ENCODE results near the gene PLD1.
"Not testable (repeated sequence)": the region's sequence is repeated elsewhere in the genome, so short reads cannot be mapped to it uniquely, and the experiment has no call there.

Gene PLD1

DNA sequence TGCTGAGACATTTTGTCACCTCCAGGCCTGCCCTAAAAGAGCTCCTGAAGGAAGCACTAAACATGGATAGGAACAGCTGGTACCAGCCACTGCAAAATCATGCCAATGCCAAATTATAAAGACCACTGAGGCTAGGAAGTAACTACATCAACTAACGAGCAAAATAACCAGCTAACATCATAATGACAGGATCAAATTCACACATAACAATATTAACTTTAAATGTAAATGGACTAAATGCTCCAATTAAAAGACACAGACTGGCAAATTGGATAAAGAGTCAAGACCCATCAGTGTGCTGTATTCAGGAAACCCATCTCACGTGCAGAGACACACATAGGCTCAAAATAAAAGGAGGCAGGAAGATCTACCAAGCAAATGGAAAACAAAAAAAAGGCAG is 183.5 kb downstream of the PLD1 start:
- H3K9me3 ChIP-seq (ENCODE audit: control insufficient read depth, insufficient read depth, low read length), result peaks cover 12% of the 10 kb centered on the region; the same call in 1 of the 2 replicates
- not testable (repeated sequence) for H3K27ac ChIP-seq (ENCODE audit: low read depth, low read length); H3K36me3 ChIP-seq (ENCODE audit: control insufficient read depth, insufficient read depth, low read length); H3K9ac ChIP-seq (ENCODE audit: low read depth, low read length); H3K4me1 ChIP-seq (ENCODE audit: control insufficient read depth, insufficient read depth, low read length); H3K4me3 ChIP-seq (ENCODE audit: low read depth, low read length); H3K27me3 ChIP-seq (ENCODE audit: control insufficient read depth, insufficient read depth, low read length)

DNA sequence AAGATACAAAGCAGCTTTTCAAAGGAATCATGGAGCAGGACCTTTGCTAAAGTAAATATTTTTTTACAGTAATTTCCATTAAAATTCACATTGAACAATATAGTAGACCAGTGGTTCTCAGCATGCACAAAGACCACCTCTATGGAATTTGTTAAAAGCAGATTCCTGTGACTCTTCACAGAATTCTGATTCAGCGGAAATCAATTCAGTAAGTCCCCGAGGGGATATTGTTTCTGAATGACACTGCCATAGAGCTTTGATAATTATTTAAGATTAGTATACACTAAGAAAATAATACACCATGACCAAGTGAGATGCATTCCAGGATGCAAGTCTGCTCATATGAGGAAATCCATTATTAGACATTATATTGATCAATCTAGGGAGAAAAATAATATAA is 188.2 kb downstream of the PLD1 start:
- Histone ChIP-seq H3K27ac (ENCODE audit: low read depth, low read length) (no peak overlapping the region), H3K4me3 (ENCODE audit: low read depth, low read length) (no peak overlapping the region), H3K4me1 (ENCODE audit: control insufficient read depth, insufficient read depth, low read length) (no peaks in the 10 kb centered on the region), H3K9ac (ENCODE audit: low read depth, low read length) (no peak overlapping the region), H3K9me3 (ENCODE audit: control insufficient read depth, insufficient read depth, low read length) (peaks cover 12% of the 10 kb centered on the region; the same call in 1 of the 2 replicates), H3K27me3 (ENCODE audit: control insufficient read depth, insufficient read depth, low read length) (no peaks in the 10 kb centered on the region), H3K36me3 (ENCODE audit: control insufficient read depth, insufficient read depth, low read length) (no peaks in the 10 kb centered on the region)

DNA sequence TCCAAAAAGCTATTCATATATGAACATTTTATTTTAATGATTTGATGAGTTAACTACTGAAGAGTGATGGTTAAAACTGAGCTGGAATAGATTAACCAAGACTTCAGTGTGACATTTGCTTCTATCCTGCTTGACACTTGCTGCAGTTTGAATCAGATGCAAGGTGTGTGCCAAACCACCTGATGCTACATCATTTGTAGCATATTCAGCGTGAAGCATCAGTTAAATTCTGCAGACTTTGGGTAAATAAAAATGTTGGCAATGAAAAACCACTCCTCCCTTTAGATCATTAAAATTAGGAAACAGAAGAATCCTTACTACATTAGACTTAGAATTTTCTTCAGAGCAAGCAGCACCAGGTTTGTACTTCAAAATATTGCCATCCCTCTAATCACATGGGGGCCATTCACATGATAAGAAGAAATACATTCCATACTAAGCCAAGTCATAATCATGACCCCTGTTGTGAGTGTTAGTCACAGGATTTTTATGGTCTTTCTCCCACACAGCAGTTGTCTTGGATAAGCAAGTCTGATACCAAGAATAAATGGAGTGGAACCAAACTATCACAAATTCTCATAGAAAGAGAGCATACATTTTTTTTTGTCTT is 189.4 kb downstream of the PLD1 start:
- Histone ChIP-seq H3K4me3 (ENCODE audit: low read depth, low read length) (no peak overlapping the region), H3K27me3 (ENCODE audit: control insufficient read depth, insufficient read depth, low read length) (no peaks in the 10 kb centered on the region), H3K9ac (ENCODE audit: low read depth, low read length) (no peak overlapping the region), H3K27ac (ENCODE audit: low read depth, low read length) (no peak overlapping the region), H3K4me1 (ENCODE audit: control insufficient read depth, insufficient read depth, low read length) (no peaks in the 10 kb centered on the region), H3K9me3 (ENCODE audit: control insufficient read depth, insufficient read depth, low read length) (peaks cover 12% of the 10 kb centered on the region; the same call in 1 of the 2 replicates), H3K36me3 (ENCODE audit: control insufficient read depth, insufficient read depth, low read length) (no peaks in the 10 kb centered on the region)

DNA sequence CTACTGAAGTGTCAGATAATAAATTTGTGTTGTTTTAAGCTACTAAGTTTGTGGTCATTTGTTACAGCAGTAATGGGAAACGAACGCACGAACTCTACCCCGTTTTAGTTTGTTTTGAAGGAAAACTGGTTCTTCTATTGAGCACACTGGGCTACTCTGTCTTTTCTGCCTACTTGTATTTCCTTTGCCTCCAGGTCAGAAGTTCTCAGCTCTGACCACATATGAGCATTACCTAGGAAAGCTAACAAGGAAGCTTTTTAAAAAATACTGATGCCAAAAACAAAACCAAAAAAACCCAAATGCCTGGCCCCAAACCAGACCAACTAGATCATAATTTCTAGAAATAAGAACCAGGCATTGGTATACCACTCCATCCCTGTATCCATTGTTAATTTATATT is 193.5 kb downstream of the PLD1 start:
- no peaks in the 10 kb centered on the region for H3K27me3 ChIP-seq (ENCODE audit: control insufficient read depth, insufficient read depth, low read length)
- no peak overlapping the region for H3K9ac ChIP-seq (ENCODE audit: low read depth, low read length)
- no peak overlapping the region for H3K27ac ChIP-seq (ENCODE audit: low read depth, low read length)
- no peaks in the 10 kb centered on the region for H3K9me3 ChIP-seq (ENCODE audit: control insufficient read depth, insufficient read depth, low read length)
- H3K4me3 ChIP-seq (ENCODE audit: low read depth, low read length), result no peak overlapping the region
- no peaks in the 10 kb centered on the region for H3K4me1 ChIP-seq (ENCODE audit: control insufficient read depth, insufficient read depth, low read length)
- H3K36me3 ChIP-seq (ENCODE audit: control insufficient read depth, insufficient read depth, low read length), result no peaks in the 10 kb centered on the region

DNA sequence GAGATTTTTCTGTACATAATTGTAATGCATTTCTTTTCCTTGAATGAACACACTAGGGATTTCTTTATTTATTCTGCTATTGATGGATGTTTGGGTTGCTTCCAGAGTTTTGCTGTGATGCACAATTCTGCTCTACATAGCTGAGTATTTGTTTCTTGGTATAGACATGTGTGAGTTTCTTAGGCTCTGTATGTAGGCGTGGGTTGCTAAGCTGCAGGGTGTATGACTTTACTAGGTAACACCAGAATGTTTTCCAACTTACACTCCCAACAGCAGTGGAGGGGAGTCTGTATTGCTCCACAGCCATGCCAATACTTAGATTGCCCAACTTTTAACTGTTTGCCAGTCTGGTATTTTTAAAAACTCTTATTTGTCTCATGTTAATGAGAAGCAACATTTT is 194.6 kb downstream of the PLD1 start:
- H3K9me3 ChIP-seq (ENCODE audit: control insufficient read depth, insufficient read depth, low read length), result no peaks in the 10 kb centered on the region
- no peak overlapping the region for H3K27ac ChIP-seq (ENCODE audit: low read depth, low read length)
- no peak overlapping the region for H3K9ac ChIP-seq (ENCODE audit: low read depth, low read length)
- no peaks in the 10 kb centered on the region for H3K36me3 ChIP-seq (ENCODE audit: control insufficient read depth, insufficient read depth, low read length)
- H3K4me3 ChIP-seq (ENCODE audit: low read depth, low read length), result no peak overlapping the region
- no peaks in the 10 kb centered on the region for H3K4me1 ChIP-seq (ENCODE audit: control insufficient read depth, insufficient read depth, low read length)
- H3K27me3 ChIP-seq (ENCODE audit: control insufficient read depth, insufficient read depth, low read length), result no peaks in the 10 kb centered on the region

DNA sequence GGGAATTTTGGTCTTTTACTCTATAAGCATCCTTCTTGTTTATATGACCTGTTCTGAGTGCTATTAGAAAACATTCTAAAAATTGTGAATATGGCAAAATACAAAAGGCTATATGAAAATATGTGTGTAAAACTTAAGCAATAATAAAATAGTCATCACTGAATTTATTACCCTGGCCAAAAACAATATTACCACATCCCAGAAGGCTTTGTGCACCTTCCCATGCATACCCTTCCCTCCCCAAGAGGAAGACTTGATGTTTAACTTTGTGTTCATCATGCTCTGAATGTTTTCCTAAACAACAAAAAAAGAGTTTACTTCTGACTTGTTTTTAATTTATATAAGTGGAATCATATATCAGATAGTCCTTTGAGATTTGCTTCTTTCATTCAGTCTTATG is 195.0 kb downstream of the PLD1 start:
- Histone ChIP-seq H3K27ac (ENCODE audit: low read depth, low read length) (no peak overlapping the region), H3K36me3 (ENCODE audit: control insufficient read depth, insufficient read depth, low read length) (no peaks in the 10 kb centered on the region), H3K9me3 (ENCODE audit: control insufficient read depth, insufficient read depth, low read length) (no peaks in the 10 kb centered on the region), H3K27me3 (ENCODE audit: control insufficient read depth, insufficient read depth, low read length) (no peaks in the 10 kb centered on the region), H3K4me3 (ENCODE audit: low read depth, low read length) (no peak overlapping the region), H3K4me1 (ENCODE audit: control insufficient read depth, insufficient read depth, low read length) (no peaks in the 10 kb centered on the region), H3K9ac (ENCODE audit: low read depth, low read length) (no peak overlapping the region)

DNA sequence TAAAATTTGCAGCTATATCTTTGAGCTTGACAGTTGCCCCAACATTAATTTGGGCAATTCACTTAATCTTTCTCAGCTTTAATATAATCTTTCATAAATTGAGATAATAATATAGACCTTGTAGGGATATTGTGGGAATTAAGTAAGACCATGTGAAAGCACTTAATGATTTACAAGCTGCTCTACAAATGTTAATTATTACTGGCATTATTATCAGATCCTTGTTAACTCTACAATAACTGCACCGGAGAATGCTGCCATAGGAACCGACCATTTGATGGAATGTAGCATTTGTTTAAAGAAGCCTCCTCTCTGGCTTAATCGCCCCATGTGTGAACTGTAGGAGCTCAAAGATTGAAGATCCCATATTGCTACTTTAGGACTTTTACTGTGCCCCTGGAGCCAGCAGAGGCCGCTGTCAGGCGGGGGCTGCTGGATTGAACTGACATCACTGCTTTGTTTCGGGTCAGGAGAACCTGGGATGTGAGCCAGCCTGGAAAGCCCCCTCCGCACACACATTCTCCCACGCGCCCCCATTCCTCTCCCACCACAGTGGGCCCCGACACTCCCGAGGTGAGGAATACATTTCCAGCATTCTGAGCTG is 195.9 kb downstream of the PLD1 start:
- Histone ChIP-seq H3K4me1 (ENCODE audit: control insufficient read depth, insufficient read depth, low read length) (no peaks in the 10 kb centered on the region), H3K36me3 (ENCODE audit: control insufficient read depth, insufficient read depth, low read length) (no peaks in the 10 kb centered on the region), H3K27me3 (ENCODE audit: control insufficient read depth, insufficient read depth, low read length) (no peaks in the 10 kb centered on the region), H3K4me3 (ENCODE audit: low read depth, low read length) (no peak overlapping the region), H3K9ac (ENCODE audit: low read depth, low read length) (no peak overlapping the region), H3K27ac (ENCODE audit: low read depth, low read length) (no peak overlapping the region), H3K9me3 (ENCODE audit: control insufficient read depth, insufficient read depth, low read length) (no peaks in the 10 kb centered on the region)

DNA sequence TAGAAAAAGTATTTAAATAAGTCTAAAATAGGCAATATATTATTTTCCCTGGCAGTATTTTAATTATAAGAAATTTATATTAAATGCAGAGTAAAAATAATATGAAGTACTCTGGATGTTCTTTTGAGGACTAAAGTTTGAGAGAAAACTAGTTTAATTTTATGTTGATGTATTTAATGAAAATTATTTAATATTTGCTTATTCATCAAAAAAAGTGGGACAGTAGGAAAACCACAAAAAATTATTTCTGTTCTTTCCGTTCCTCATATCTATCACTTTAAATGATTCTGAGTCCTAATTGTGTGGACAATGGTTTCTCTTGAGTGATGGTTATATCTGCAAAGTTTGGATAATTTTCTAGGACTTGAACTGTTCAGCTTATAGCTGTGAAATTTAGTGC is 202.8 kb downstream of the PLD1 start:
- Histone ChIP-seq H3K27me3 (ENCODE audit: control insufficient read depth, insufficient read depth, low read length) (no peaks in the 10 kb centered on the region), H3K9me3 (ENCODE audit: control insufficient read depth, insufficient read depth, low read length) (no peaks in the 10 kb centered on the region), H3K27ac (ENCODE audit: low read depth, low read length) (no peak overlapping the region), H3K4me3 (ENCODE audit: low read depth, low read length) (no peak overlapping the region), H3K36me3 (ENCODE audit: control insufficient read depth, insufficient read depth, low read length) (no peaks in the 10 kb centered on the region), H3K9ac (ENCODE audit: low read depth, low read length) (no peak overlapping the region), H3K4me1 (ENCODE audit: control insufficient read depth, insufficient read depth, low read length) (no peaks in the 10 kb centered on the region)

DNA sequence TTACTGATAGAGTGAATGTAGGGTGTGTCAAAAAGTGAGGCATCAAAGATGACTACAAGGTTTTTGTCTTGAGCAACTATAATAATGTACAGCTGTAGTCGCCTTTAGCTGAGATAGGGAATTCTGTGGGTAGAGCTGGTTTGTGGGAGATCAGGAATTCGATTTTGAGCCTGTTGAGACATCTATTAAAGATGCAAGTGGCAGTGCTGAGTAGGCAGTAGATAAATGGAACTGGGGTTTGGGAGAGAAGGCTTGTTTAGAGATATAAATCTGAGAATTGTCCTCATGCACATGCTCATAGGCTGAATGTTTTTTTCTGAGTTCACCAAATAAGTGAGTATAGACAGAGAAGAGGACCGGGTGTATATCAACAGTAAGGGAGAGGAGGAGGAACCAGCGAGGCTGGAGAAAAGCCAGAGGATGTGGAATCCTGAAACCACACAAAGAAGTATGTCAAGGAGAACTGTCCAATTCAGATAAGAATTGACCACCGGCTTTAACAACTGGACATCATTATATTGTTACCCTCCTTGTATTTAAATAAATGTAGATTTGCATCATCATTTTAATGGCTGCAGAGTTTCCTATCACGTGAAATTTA is 204.0 kb downstream of the PLD1 start:
- no peaks in the 10 kb centered on the region for H3K4me1 ChIP-seq (ENCODE audit: control insufficient read depth, insufficient read depth, low read length)
- H3K9ac ChIP-seq (ENCODE audit: low read depth, low read length), result no peak overlapping the region
- no peaks in the 10 kb centered on the region for H3K9me3 ChIP-seq (ENCODE audit: control insufficient read depth, insufficient read depth, low read length)
- no peaks in the 10 kb centered on the region for H3K27me3 ChIP-seq (ENCODE audit: control insufficient read depth, insufficient read depth, low read length)
- no peak overlapping the region for H3K27ac ChIP-seq (ENCODE audit: low read depth, low read length)
- no peak overlapping the region for H3K4me3 ChIP-seq (ENCODE audit: low read depth, low read length)
- no peaks in the 10 kb centered on the region for H3K36me3 ChIP-seq (ENCODE audit: control insufficient read depth, insufficient read depth, low read length)

DNA sequence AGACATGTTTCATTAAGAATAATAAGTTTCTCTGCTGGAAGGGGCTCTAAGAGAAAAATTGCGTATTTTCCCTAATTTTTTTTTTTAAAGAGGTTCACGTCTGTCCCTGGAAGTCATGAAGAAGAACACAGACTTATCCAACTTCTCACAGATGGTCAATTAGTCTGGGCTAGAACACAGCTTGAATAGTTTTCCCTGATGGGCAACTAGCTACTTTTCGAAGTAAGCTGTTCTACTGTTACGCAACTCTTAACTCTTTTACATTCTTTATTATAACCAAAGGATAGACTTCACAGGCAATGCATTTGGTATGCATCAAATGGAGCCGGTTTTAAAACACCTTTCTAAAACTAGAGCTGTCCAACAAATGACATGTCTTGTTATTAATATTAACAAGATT is 205.9 kb downstream of the PLD1 start:
- no peaks in the 10 kb centered on the region for H3K36me3 ChIP-seq (ENCODE audit: control insufficient read depth, insufficient read depth, low read length)
- H3K4me1 ChIP-seq (ENCODE audit: control insufficient read depth, insufficient read depth, low read length), result no peaks in the 10 kb centered on the region
- H3K27me3 ChIP-seq (ENCODE audit: control insufficient read depth, insufficient read depth, low read length), result no peaks in the 10 kb centered on the region
- H3K9me3 ChIP-seq (ENCODE audit: control insufficient read depth, insufficient read depth, low read length), result no peaks in the 10 kb centered on the region
- no peak overlapping the region for H3K4me3 ChIP-seq (ENCODE audit: low read depth, low read length)
- H3K27ac ChIP-seq (ENCODE audit: low read depth, low read length), result no peak overlapping the region
- H3K9ac ChIP-seq (ENCODE audit: low read depth, low read length), result no peak overlapping the region

DNA sequence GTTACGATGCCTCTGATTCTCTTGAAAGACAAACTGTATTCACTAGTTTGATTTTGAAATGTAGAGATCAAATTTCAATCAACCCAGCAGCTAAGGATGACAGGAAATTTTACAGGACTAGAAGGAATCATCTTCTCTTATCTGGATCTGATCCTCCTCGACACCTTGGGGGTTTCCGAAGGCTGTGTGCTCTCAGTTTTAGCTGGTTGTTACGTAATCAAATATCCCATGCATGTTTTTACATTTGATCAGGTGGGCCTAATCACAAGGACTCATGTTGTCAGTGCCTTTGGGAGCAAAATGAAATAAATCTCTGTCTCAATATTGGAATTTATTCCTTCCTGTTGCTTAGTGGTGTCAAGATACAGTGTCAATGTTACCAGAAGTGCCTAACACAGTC is 208.2 kb downstream of the PLD1 start:
- Histone ChIP-seq H3K9me3 (ENCODE audit: control insufficient read depth, insufficient read depth, low read length) (no peaks in the 10 kb centered on the region), H3K27ac (ENCODE audit: low read depth, low read length) (no peak overlapping the region), H3K4me3 (ENCODE audit: low read depth, low read length) (no peak overlapping the region), H3K9ac (ENCODE audit: low read depth, low read length) (no peak overlapping the region), H3K4me1 (ENCODE audit: control insufficient read depth, insufficient read depth, low read length) (no peaks in the 10 kb centered on the region), H3K27me3 (ENCODE audit: control insufficient read depth, insufficient read depth, low read length) (no peaks in the 10 kb centered on the region), H3K36me3 (ENCODE audit: control insufficient read depth, insufficient read depth, low read length) (no peaks in the 10 kb centered on the region)

All from HUES48 (cell line).